K562 (cell line): ENCODE data around the gene MAN2A1. TPM values are rescaled to one million over a fixed set of nuclear protein-coding genes. Genes with fewer than 3 reads are reported as not detected.

Source experiments
- CXXC5 ChIP-seq: fragments of 250-450 bp; sonication (Bioruptor Pico); IDR thresholded peaks from 2 replicates; pipeline ENCODE4 v1.8.0; 2022; ENCODE audit warnings: inconsistent platforms, mild to moderate bottlenecking, moderate library complexity
- HINFP ChIP-seq: fragments of 450-650 bp; conservative IDR thresholded peaks from 2 replicates; pipeline ENCODE4 v1.6.1; 2016; ENCODE audit warnings: missing genetic modification characterization, low read depth, mild to moderate bottlenecking, control low read depth, missing compliant biosample characterization
- L3MBTL2 ChIP-seq: fragments of 450-650 bp; IDR thresholded peaks from 2 replicates; pipeline ENCODE4 v1.6.1; 2016; ENCODE audit warnings: mild to moderate bottlenecking, moderate library complexity
- LARP7 ChIP-seq: fragments of 450-650 bp; IDR thresholded peaks from 2 replicates; pipeline ENCODE4 v1.6.1; 2016
- MGA ChIP-seq: fragments of 450-650 bp; IDR thresholded peaks from 2 replicates; pipeline ENCODE4 v1.6.1; 2016; ENCODE audit warnings: mild to moderate bottlenecking, moderate library complexity
- PKNOX1 ChIP-seq: fragments of 450-650 bp; IDR thresholded peaks from 2 replicates; pipeline ENCODE4 v1.6.1; 2016
- PRDM10 ChIP-seq: fragments of 450-650 bp; IDR thresholded peaks from 2 replicates; pipeline ENCODE4 v1.6.1; 2018; ENCODE audit not compliant: partially characterized antibody
- ZFP30 ChIP-seq: fragments of 250-450 bp; sonication (Bioruptor Pico); IDR thresholded peaks from 2 replicates; pipeline ENCODE4 v1.8.0; 2022; ENCODE audit warnings: moderate library complexity, mild to moderate bottlenecking, inconsistent platforms, borderline replicate concordance
- polyA plus RNA-seq, 8 experiments: library from polyadenylated mRNA; depleted of rRNA in 4 of 8; stranded (reverse) in 5 of 8; unstranded in 3 of 8; fragments of >200 nt; fragmentation: Nextera tagmentation in 2 of 8; fragmentation: Illumina TruSeq in 1 of 8; extraction: Ambion mirVana in 2 of 8; extraction: Trizol in 1 of 8; gene quantifications; 2 replicates each; pipeline versions ENCODE4 v1.2.1 to v1.2.3, GENCODE V29; 2011 to 2014; ENCODE audit warnings: inconsistent platforms in 1 of 8, missing spikeins in 1 of 8
- total RNA-seq, 7 experiments: library from RNA; depleted of rRNA in 6 of 7; stranded (reverse); fragments of >200 nt in 6 of 7; fragmentation: Illumina TruSeq in 2 of 7; extraction: Trizol in 2 of 7; gene quantifications; 2 replicates each; pipeline versions ENCODE4 v1.2.1 to v1.2.3, GENCODE V29; 2011 to 2021; ENCODE audit warnings: low replicate concordance in 1 of 7

Gene MAN2A1
- total and polyA plus RNA-seq, 9 of the 15 experiments (the other 6 are each of a cell fraction or from before 2014, with no cell fraction given) = 5.2 to 32.0 (median 19.8) TPM

GRCh38 chr5:109743770-109744212 lies 54.1 kb downstream of the MAN2A1 start (continued):
- TF ChIP-seq MGA (peak; percentile 86), CXXC5 (CRISPR knock-in tag) (0 out of 2 replicates have a peak, but pooled peaks have one; percentile 26), PRDM10 (no peak), L3MBTL2 (peak; percentile 89), PKNOX1 (peak; percentile 43; the same call in 1 of the 2 replicates), ZFP30 (CRISPR knock-in tag) (no peak), HINFP (no peak), LARP7 (no peak)
